ENCODE results near the gene UNC5C. TPM values are rescaled to one million over a fixed set of nuclear protein-coding genes. Genes with fewer than 3 reads are reported as not detected.

UNC5C gene
- total RNA-seq, 1 donor from 2014 or later: not detected

DNA sequence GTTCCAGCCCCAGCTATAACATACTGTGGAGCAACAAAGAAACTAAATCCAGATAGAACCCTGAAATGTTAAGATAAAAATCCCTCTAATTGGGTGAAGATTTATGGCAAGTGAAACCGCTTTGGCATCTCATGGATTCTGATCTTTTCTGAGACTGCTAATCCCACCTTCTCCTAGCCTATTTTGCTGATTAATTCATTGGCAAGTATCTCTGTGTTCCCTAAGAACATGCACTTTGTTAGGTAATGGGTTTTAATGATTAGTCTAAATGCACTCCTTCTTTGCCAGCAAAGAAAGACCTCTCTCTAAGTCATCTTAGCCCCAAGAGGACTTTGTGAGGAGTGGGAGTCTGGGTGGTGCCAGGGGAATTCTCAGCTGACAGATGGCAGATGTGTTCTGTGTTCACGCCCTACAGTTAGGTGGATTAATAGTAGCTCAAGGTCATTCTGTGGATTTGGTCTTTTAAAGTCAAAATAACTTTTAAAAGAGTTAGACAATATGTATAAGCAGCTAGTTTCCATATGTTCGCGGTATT is 171.3 kb downstream of the UNC5C start:
- Mint-ChIP-seq H3K27ac (no peak overlapping the region), H3K4me1 (no peaks in the 10 kb centered on the region), H3K27me3 (no peaks in the 10 kb centered on the region), H3K36me3 (ENCODE audit: low read depth) (no peaks in the 10 kb centered on the region), H3K4me3 (no peak overlapping the region), H3K9me3 (no peaks in the 10 kb centered on the region)
- intact Hi-C loops (cut with micrococcal nuclease): no loop called here
- ChIA-PET POLR2A (no interaction called here), CTCF (no interaction called here)
- DNase-seq: no peak
- TF ChIP-seq, protein P1, sequence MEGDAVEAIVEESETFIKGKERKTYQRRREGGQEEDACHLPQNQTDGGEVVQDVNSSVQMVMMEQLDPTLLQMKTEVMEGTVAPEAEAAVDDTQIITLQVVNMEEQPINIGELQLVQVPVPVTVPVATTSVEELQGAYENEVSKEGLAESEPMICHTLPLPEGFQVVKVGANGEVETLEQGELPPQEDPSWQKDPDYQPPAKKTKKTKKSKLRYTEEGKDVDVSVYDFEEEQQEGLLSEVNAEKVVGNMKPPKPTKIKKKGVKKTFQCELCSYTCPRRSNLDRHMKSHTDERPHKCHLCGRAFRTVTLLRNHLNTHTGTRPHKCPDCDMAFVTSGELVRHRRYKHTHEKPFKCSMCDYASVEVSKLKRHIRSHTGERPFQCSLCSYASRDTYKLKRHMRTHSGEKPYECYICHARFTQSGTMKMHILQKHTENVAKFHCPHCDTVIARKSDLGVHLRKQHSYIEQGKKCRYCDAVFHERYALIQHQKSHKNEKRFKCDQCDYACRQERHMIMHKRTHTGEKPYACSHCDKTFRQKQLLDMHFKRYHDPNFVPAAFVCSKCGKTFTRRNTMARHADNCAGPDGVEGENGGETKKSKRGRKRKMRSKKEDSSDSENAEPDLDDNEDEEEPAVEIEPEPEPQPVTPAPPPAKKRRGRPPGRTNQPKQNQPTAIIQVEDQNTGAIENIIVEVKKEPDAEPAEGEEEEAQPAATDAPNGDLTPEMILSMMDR (IDR thresholded peaks at IDR 0.05): no peak
- ATAC-seq (ENCODE audit: low read depth): no peak

DNA sequence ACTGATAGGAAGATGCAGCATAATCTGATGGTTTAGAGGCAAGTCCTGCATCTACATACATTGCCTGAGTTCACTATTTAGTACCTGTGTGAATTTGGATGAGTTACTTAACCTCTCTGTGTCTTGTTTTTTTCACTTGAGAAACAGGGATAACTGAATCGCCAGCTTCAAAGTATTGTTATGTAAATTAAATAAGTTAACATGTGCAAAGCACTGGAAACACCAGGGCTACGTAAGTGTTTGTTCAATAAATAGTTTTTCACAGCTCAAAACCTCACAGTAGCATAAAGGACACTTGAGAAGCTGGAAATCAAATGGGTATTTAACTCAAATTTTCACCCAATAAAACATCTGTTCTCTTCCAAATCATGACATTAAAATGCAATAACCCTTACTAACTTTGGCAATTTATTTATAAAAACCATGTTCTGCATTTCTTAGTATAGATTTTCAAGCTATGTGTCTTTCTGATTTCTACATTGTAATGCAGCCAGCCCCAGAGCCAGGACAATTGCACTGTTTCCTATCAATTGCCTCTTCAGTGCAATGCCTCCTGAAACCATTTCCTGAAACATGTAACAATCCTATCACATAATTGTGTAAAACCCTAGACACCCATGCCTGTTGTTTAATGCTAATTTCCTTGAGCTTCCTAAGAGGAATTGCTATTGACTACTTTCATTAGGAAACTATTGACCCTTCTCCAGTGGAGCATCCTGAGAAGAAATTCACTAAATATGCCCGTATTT is 177.1 kb downstream of the UNC5C start:
- POLR2A ChIA-PET: no interaction called here
- no peaks in the 10 kb centered on the region for H3K36me3 Mint-ChIP-seq (ENCODE audit: low read depth)
- H3K4me1 Mint-ChIP-seq: no peaks in the 10 kb centered on the region
- ATAC-seq (ENCODE audit: low read depth) (no peak), DNase-seq (no peak)
- TF ChIP-seq, protein P1 (IDR thresholded peaks at IDR 0.05): no peak
- no peaks in the 10 kb centered on the region for H3K9me3 Mint-ChIP-seq
- no peaks in the 10 kb centered on the region for H3K27me3 Mint-ChIP-seq
- no peak overlapping the region for H3K27ac Mint-ChIP-seq
- H3K4me3 Mint-ChIP-seq: no peak overlapping the region
- CTCF ChIA-PET: no interaction called here
- intact Hi-C loops (cut with micrococcal nuclease): no loop called here

DNA sequence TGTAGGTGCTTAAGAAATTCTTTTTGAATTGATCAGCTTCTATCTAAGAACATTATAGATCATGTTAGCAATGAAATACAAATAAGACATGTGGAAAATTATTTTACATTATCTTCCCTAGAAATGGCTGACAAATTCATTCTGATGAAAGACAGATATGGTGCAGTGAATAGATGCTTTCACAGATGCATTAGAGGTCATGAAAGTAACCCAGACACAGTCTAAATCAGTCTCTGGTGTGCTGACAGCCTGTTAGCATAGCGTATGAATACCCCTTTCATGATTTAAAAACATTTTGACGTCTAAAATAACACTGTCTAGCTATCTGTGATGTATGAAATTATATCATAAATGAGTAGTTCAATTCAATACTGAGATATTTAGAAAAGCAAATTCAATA is 180.9 kb downstream of the UNC5C start:
- POLR2A ChIA-PET: no interaction called here

DNA sequence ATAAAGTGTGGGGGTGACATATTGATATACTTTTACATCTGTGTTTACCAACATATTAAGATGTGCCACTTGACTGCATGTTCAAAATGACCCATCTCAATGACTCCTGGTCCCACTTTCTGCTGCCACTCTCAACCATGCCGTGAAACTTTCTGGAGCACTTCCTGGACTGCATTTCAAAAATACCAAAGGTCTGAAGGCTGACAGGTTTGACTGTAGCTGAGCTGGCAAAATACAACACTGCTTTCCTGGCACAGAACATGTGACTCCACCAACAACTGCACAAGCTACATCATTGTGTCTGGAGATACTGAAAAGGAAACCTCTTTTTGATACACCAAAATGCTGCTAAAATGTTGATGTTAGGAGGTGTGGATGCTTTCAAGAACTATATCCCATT is 184.8 kb downstream of the UNC5C start:
- ChIA-PET CTCF (no interaction called here), POLR2A (no interaction called here)
- H3K4me1 Mint-ChIP-seq: no peaks in the 10 kb centered on the region
- TF ChIP-seq, protein P1 (IDR thresholded peaks at IDR 0.05): no peak
- H3K27me3 Mint-ChIP-seq: no peaks in the 10 kb centered on the region
- no peaks in the 10 kb centered on the region for H3K9me3 Mint-ChIP-seq
- ATAC-seq (ENCODE audit: low read depth) (no peak), DNase-seq (no peak)
- H3K36me3 Mint-ChIP-seq (ENCODE audit: low read depth): no peaks in the 10 kb centered on the region
- no peak overlapping the region for H3K4me3 Mint-ChIP-seq
- H3K27ac Mint-ChIP-seq: no peak overlapping the region
- intact Hi-C loops (cut with micrococcal nuclease): no loop called here

More for the DNA sequence above, 180.9 kb downstream of the UNC5C start:
- CTCF ChIA-PET: no interaction called here
- Mint-ChIP-seq H3K9me3 (no peaks in the 10 kb centered on the region), H3K27me3 (no peaks in the 10 kb centered on the region), H3K36me3 (ENCODE audit: low read depth) (no peaks in the 10 kb centered on the region), H3K4me1 (no peaks in the 10 kb centered on the region), H3K4me3 (no peak overlapping the region), H3K27ac (no peak overlapping the region)
- TF ChIP-seq, protein P1 (IDR thresholded peaks at IDR 0.05): no peak
- intact Hi-C loops (cut with micrococcal nuclease): no loop called here
- ATAC-seq (ENCODE audit: low read depth) (no peak), DNase-seq (no peak)

DNA sequence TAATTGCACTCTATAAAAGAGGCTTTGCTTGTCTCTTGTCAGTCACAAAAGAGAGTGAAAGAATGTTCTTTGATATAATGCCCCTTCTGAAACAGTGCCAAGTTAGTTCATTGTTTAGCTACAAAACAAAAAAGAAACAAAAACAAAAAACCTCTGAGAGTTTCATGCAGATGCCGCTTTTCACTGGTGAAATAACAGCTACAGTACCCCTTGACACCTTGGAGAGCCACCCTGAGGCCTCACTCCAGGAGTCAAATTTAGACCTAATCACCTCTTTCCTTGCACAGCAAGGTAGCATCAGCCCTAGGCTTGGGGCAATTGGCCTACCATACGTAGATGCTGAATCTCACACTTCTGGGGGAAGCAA is 185.2 kb downstream of the UNC5C start:
- Mint-ChIP-seq H3K4me3 (no peak overlapping the region), H3K36me3 (ENCODE audit: low read depth) (no peaks in the 10 kb centered on the region), H3K27ac (no peak overlapping the region), H3K9me3 (no peaks in the 10 kb centered on the region), H3K4me1 (no peaks in the 10 kb centered on the region), H3K27me3 (no peaks in the 10 kb centered on the region)
- ATAC-seq (ENCODE audit: low read depth) (no peak), DNase-seq (no peak)
- intact Hi-C loops (cut with micrococcal nuclease): no loop called here
- CTCF ChIA-PET: no interaction called here
- TF ChIP-seq, protein P1 (IDR thresholded peaks at IDR 0.05): no peak
- POLR2A ChIA-PET: no interaction called here

Data from activated B cell treated with CpG ODN at 0.5 μM for 24 hours (primary cell).